Esophagus mucosa (tissue), 1 donor: Measurements from ENCODE around the gene FARP2. TPM values are rescaled to one million over a fixed set of nuclear protein-coding genes. Genes with fewer than 3 reads are reported as not detected.

Experiments used
- ATAC-seq: fragments of 200-7000 bp; cut with Tn5 transposase; one replicate; pipeline ENCODE4 v1.9.1; 2020
- total RNA-seq: library from RNA; stranded (reverse); gene quantifications from one replicate; pipeline ENCODE4 v1.2.4, GENCODE V29; 2023
- donor health status: DM: yes; HTN: yes; CAD: no.

Gene FARP2
- total RNA-seq, 1 donor from 2014 or later = 33.5 TPM

- no peak for ATAC-seq
Measured at GRCh38 chr2:241535871-241536655, 180.0 kb downstream of the FARP2 start.

- no peak for ATAC-seq
Measured at GRCh38 chr2:241538838-241539615, 182.9 kb downstream of the FARP2 start.

- ATAC-seq = no peak
Measured at GRCh38 chr2:241539616-241540374, 183.7 kb downstream of the FARP2 start.

GRCh38 chr2:241540401-241540770 is 184.3 kb downstream of the FARP2 start:
- ATAC-seq = peak; percentile 54

GRCh38 chr2:241540771-241541561 is 184.9 kb downstream of the FARP2 start:
- peak; percentile 97 for ATAC-seq

GRCh38 chr2:241541564-241542277 is 185.6 kb downstream of the FARP2 start:
- no peak for ATAC-seq

- no peak for ATAC-seq
Measured at GRCh38 chr2:241542278-241542605, 186.2 kb downstream of the FARP2 start.

Other genes with a start within 250 kb of the FARP2 start
- gene PASK, start 206.8 kb upstream of the FARP2 start, total RNA-seq = 12.2 TPM
- 74.7 TPM for gene PPP1R7, start 205.8 kb upstream of the FARP2 start, total RNA-seq
- 0.12 TPM for gene ANO7, start 167.6 kb upstream of the FARP2 start, total RNA-seq
- 320 TPM for gene HDLBP, start 40.6 kb upstream of the FARP2 start, total RNA-seq
- gene SEPTIN2, start 40.4 kb upstream of the FARP2 start, total RNA-seq = 177 TPM
- gene STK25, start 152.3 kb downstream of the FARP2 start, total RNA-seq = 82.4 TPM
- gene BOK, start 202.5 kb downstream of the FARP2 start, total RNA-seq = 35.0 TPM